Measurements from ENCODE around the gene SCLY. TPM values are rescaled to one million over a fixed set of nuclear protein-coding genes. Genes with fewer than 3 reads are reported as not detected.

Gene SCLY
- total RNA-seq, 1 donor from 2014 or later = 11.5 TPM

GRCh38 chr2:238096311-238097011 lies 35.7 kb downstream of the SCLY start:
- no peak overlapping the region for H3K4me3 ChIP-seq (ENCODE audit: low read depth, low read length)
- TF ChIP-seq CTCF (conservative IDR thresholded peaks at IDR 0.05; ENCODE audit: low read depth, low read length) = no peak
- no peak for DNase-seq (ENCODE audit: low read depth)

DNA sequence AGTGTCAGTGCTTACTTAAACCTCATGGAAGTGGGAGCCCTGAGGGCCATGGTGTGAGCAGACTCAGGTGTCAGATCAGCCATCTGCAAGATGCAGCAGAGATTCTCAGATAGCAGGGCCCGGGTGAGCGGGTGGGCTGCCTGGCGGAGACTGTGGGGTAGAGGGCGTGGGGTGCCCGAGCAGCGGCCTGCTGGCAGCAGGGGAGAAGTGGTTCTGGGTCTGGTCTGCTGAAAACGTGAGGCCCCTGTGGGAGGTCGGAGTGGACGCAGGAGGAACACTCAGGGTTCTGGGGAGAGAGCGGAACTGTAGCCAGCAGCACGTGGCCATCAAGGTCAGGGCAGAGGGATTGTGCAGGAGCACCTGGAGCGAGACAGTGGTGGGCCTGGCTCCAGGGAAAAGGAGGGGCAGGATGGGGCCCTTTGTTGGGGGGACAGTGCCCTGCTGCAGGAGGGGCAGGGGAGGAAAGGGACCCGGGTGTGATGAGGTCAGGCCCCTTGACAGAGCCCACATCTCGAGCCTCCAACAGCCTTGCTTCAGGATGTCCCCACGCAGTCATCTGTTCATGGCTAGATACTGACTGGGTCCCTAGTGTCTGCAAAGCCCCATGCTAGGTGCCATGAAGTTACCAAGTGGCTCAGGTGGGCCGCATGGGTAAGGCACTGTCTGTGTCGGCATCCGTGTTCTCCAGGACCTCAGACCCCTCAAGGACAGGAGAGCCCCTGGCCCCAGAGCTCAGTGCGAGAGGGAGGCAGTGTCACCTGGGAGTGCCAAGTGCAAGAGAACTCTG lies 36.6 kb downstream of the SCLY start:
- no peak for DNase-seq (ENCODE audit: low read depth)
- no peak overlapping the region for H3K4me3 ChIP-seq (ENCODE audit: low read depth, low read length)
- TF ChIP-seq CTCF (conservative IDR thresholded peaks at IDR 0.05; ENCODE audit: low read depth, low read length) = no peak

DNA sequence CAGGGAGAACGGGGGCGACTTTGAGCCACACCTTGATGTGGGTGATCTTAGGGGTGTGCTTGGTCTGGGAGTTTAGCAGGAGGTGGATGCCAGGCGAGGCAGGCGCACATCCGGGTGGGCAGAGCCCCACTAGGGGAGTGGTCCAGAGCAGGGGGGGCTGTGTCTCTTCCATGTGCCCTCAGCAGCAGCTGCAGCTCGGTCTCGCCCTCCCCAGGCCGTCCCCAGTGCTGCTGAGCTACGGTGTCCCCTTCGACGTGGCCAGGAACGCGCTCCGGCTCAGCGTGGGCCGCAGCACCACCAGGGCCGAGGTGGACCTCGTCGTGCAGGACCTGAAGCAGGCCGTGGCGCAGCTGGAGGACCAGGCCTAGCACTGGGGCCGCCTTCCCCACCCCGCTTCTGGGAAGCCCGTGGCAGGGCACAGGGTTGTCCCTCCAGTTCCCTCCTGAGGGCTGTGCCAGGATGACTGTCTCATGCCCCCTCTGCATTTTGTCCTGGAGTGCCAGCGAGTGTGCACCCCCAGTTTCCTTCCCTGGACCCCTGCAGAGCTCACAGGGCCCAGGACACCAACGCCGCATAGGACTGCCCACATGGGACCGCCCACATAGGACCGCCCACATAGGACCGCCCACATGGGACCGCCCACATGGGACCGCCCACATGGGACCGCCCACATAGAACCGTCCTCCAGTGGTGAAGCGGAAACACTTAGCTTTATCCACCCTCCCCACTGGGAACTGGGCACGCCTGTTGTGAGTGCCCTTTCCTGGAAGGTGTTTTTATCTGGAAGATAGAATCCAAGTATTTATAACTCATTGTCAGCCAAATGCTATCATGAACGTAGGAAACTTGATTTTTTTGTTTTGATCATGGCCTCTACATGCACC lies 37.4 kb downstream of the SCLY start:
- no peak for DNase-seq (ENCODE audit: low read depth)
- no peak overlapping the region for H3K4me3 ChIP-seq (ENCODE audit: low read depth, low read length)
- no peak for TF ChIP-seq CTCF (conservative IDR thresholded peaks at IDR 0.05; ENCODE audit: low read depth, low read length)

GRCh38 chr2:238098901-238099713 lies 38.3 kb downstream of the SCLY start:
- DNase-seq (ENCODE audit: low read depth) = no peak
- TF ChIP-seq CTCF (conservative IDR thresholded peaks at IDR 0.05; ENCODE audit: low read depth, low read length) = no peak
- H3K4me3 ChIP-seq (ENCODE audit: low read depth, low read length) = no peak overlapping the region

DNA sequence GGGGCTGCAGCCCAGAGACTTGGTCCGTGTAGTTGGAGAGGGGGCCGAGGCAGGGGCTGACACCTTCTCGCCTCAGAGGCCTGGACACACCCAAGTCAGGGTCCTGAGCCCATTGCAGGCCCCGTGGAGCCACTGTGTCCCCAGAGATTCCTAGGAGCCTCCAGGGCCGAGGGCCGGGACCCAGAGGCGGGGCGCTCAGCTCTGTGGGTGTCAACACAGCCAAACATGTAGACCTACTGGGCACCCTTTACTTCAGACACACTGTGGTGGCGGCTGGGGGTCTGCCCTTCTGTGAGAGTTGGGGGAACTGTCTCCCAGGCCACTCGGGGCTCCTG lies 38.9 kb downstream of the SCLY start:
- H3K4me3 ChIP-seq (ENCODE audit: low read depth, low read length) = no peak overlapping the region
- no peak for TF ChIP-seq CTCF (conservative IDR thresholded peaks at IDR 0.05; ENCODE audit: low read depth, low read length)
- DNase-seq (ENCODE audit: low read depth) = no peak

GRCh38 chr2:238100049-238100820 lies 39.4 kb downstream of the SCLY start, which contains the start of gene ESPNL:
TSS of gene ESPNL (plus strand) at chr2:238100340. CDS start at chr2:238100420, 80 bp downstream.
- no peak for DNase-seq (ENCODE audit: low read depth)
- no peak for TF ChIP-seq CTCF (conservative IDR thresholded peaks at IDR 0.05; ENCODE audit: low read depth, low read length)
- no peak within 1 kb of the TSS for H3K4me3 ChIP-seq (ENCODE audit: low read depth, low read length)
